ENCODE measurements around the gene PDZD7.

Gene PDZD7

GRCh38 chr10:101016814-101017213, 14.1 kb downstream of the PDZD7 start:
- no peak for DNase-seq (ENCODE audit: low read depth)
- no peak for TF ChIP-seq CTCF (conservative IDR thresholded peaks at IDR 0.05; ENCODE audit: control insufficient read depth, insufficient read depth, low read depth, low read length)
- no peak overlapping the region for H3K4me3 ChIP-seq (ENCODE audit: control insufficient read depth, low read depth, low read length)

GRCh38 chr10:101015582-101015973, 15.4 kb downstream of the PDZD7 start:
- H3K4me3 ChIP-seq (ENCODE audit: control insufficient read depth, low read depth, low read length): no peak overlapping the region
- DNase-seq (ENCODE audit: low read depth): no peak
- no peak for TF ChIP-seq CTCF (conservative IDR thresholded peaks at IDR 0.05; ENCODE audit: control insufficient read depth, insufficient read depth, low read depth, low read length)

- no peak overlapping the region for H3K4me3 ChIP-seq (ENCODE audit: control insufficient read depth, low read depth, low read length)
- peak; percentile 98 for DNase-seq (ENCODE audit: low read depth)
Observed at GRCh38 chr10:101014966-101015581, 15.9 kb downstream of the PDZD7 start.

GRCh38 chr10:101014230-101014884, 16.6 kb downstream of the PDZD7 start:
- DNase-seq (ENCODE audit: low read depth): peak; percentile 67
- H3K4me3 ChIP-seq (ENCODE audit: control insufficient read depth, low read depth, low read length): no peak overlapping the region
- TF ChIP-seq CTCF (conservative IDR thresholded peaks at IDR 0.05; ENCODE audit: control insufficient read depth, insufficient read depth, low read depth, low read length): peak; percentile 95

More at GRCh38 chr10:101014966-101015581, 15.9 kb downstream of the PDZD7 start:
- TF ChIP-seq CTCF (conservative IDR thresholded peaks at IDR 0.05; ENCODE audit: control insufficient read depth, insufficient read depth, low read depth, low read length): no peak

- no peak for DNase-seq (ENCODE audit: low read depth)
- no peak for TF ChIP-seq CTCF (conservative IDR thresholded peaks at IDR 0.05; ENCODE audit: control insufficient read depth, insufficient read depth, low read depth, low read length)
- H3K4me3 ChIP-seq (ENCODE audit: control insufficient read depth, low read depth, low read length): no peak overlapping the region
Observed at GRCh38 chr10:101013365-101013825, 17.5 kb downstream of the PDZD7 start.

GRCh38 chr10:101012525-101013364, 18.2 kb downstream of the PDZD7 start:
- H3K4me3 ChIP-seq (ENCODE audit: control insufficient read depth, low read depth, low read length): no peak overlapping the region
- peak; percentile 94 for DNase-seq (ENCODE audit: low read depth)
- TF ChIP-seq CTCF (conservative IDR thresholded peaks at IDR 0.05; ENCODE audit: control insufficient read depth, insufficient read depth, low read depth, low read length): peak; percentile 66
